ENCODE measurements around the gene MAP3K8.
"Not testable (repeated sequence)": the region's sequence is repeated elsewhere in the genome, so short reads cannot be mapped to it uniquely, and the experiment has no call there.

GRCh38 chr10:30423655-30424275 is 10.2 kb upstream of the MAP3K8 start:
- not testable (repeated sequence) for TF ChIP-seq CTCF (IDR thresholded peaks at IDR 0.05); ATF1 (CRISPR knock-in tag; IDR thresholded peaks at IDR 0.05); ELF4 (CRISPR knock-in tag; IDR thresholded peaks at IDR 0.05; ENCODE audit: low read depth); E2F5 (CRISPR knock-in tag; IDR thresholded peaks at IDR 0.05); RELA (CRISPR knock-in tag; IDR thresholded peaks at IDR 0.05; ENCODE audit: borderline replicate concordance); USF2 (CRISPR knock-in tag; IDR thresholded peaks at IDR 0.05); GRHL2 (CRISPR knock-in tag; IDR thresholded peaks at IDR 0.05; ENCODE audit: insufficient replicate concordance, severe bottlenecking); ATF3 (CRISPR knock-in tag; conservative IDR thresholded peaks at IDR 0.05); SP1 (CRISPR knock-in tag; conservative IDR thresholded peaks at IDR 0.05); HMGXB4 (CRISPR knock-in tag; IDR thresholded peaks at IDR 0.05); USF1 (CRISPR knock-in tag; IDR thresholded peaks at IDR 0.05); PREB (CRISPR knock-in tag; IDR thresholded peaks at IDR 0.05; ENCODE audit: borderline replicate concordance); NFE2L1 (CRISPR knock-in tag; IDR thresholded peaks at IDR 0.05)
